HepG2 (cell line): ENCODE data around the gene EMP2. TPM values are rescaled to one million over a fixed set of nuclear protein-coding genes. Genes with fewer than 3 reads are reported as not detected.
A peak's percentile ranks its signal among the peaks of the same experiment; 100 is the strongest.

ENCODE experiments used
- ARID4A ChIP-seq: sonication (generic); formaldehyde crosslinking; IDR thresholded peaks from 2 replicates; pipeline ENCODE4 v1.5.0; 2020; ENCODE audit warnings: mild to moderate bottlenecking, missing genetic modification reagents, borderline replicate concordance
- BRF2 ChIP-seq: sonication (generic); formaldehyde crosslinking; IDR thresholded peaks from 2 replicates; pipeline ENCODE4 v1.8.1; 2022; ENCODE audit warnings: mild to moderate bottlenecking, missing genetic modification reagents
- CSRNP2 ChIP-seq: sonication (generic); formaldehyde crosslinking; conservative IDR thresholded peaks from 2 replicates; pipeline ENCODE4 v1.8.0; 2022; ENCODE audit warnings: low read depth, missing genetic modification reagents
- EEA1 ChIP-seq: sonication (generic); formaldehyde crosslinking; IDR thresholded peaks from 2 replicates; pipeline ENCODE4 v1.5.1; 2020; ENCODE audit warnings: mild to moderate bottlenecking, missing genetic modification reagents, borderline replicate concordance
- KLF15 ChIP-seq: sonication (generic); formaldehyde crosslinking; IDR thresholded peaks from 2 replicates; pipeline ENCODE4 v1.8.1; 2023; ENCODE audit warnings: borderline replicate concordance, mild to moderate bottlenecking, inconsistent platforms, missing genetic modification reagents, mixed read lengths
- RFX5 ChIP-seq: IDR thresholded peaks from 2 replicates; pipeline ENCODE4 v1.6.1; 2011; ENCODE audit warnings: low read depth, low read length, improper control_type of control experiment
- RNF2 ChIP-seq: fragments of 450-650 bp; conservative IDR thresholded peaks from 2 replicates; pipeline ENCODE4 v1.6.1; 2016; ENCODE audit warnings: low read depth
- SOX5 ChIP-seq: IDR thresholded peaks from 2 replicates; pipeline ENCODE4 v1.6.1; 2016; ENCODE audit warnings: borderline replicate concordance
- SP5 ChIP-seq: IDR thresholded peaks from 2 replicates; pipeline ENCODE4 v1.6.1; 2016; ENCODE audit warnings: low read depth, borderline replicate concordance
- XBP1 ChIP-seq: sonication (generic); formaldehyde crosslinking; IDR thresholded peaks from 2 replicates; pipeline ENCODE4 v1.5.0; 2020; ENCODE audit warnings: missing genetic modification reagents
- ZNF121 ChIP-seq: sonication (generic); formaldehyde crosslinking; IDR thresholded peaks from 2 replicates; pipeline ENCODE4 v1.5.0; 2020; ENCODE audit warnings: mild to moderate bottlenecking, missing genetic modification reagents
- ZNF724P ChIP-seq: sonication (generic); formaldehyde crosslinking; IDR thresholded peaks from 2 replicates; pipeline ENCODE4 v1.8.0; 2022; ENCODE audit warnings: missing genetic modification reagents, borderline replicate concordance
- ZNF746 ChIP-seq: sonication (generic); formaldehyde crosslinking; IDR thresholded peaks from 2 replicates; pipeline ENCODE4 v1.8.0; 2022; ENCODE audit warnings: mild to moderate bottlenecking, missing genetic modification reagents
- ZNF761 ChIP-seq: sonication (generic); formaldehyde crosslinking; conservative IDR thresholded peaks from 2 replicates; pipeline ENCODE4 v1.4.0; 2020; ENCODE audit warnings: mild to moderate bottlenecking, missing genetic modification reagents
- polyA plus RNA-seq, 8 experiments: library from polyadenylated mRNA; depleted of rRNA in 3 of 8; stranded (reverse) in 7 of 8; unstranded in 1 of 8; fragments of >200 nt; fragmentation: Illumina TruSeq in 4 of 8; extraction: Trizol in 4 of 8; gene quantifications; 2 replicates each; pipeline versions ENCODE4 v1.2.1 to v1.2.3, GENCODE V29; 2011 to 2016; ENCODE audit warnings: low read depth in 4 of 8, missing spikeins in 1 of 8, mixed read lengths in 1 of 8; ENCODE audit not compliant: insufficient read depth in 1 of 8
- total RNA-seq, 5 experiments: library from RNA; depleted of rRNA; stranded (reverse); fragments of >200 nt; fragmentation: Illumina TruSeq; extraction: Trizol; gene quantifications; 2 replicates each; pipeline ENCODE4 v1.2.3, GENCODE V29; 2016; ENCODE audit warnings: low read depth in 1 of 5
- TF ChIP-seq, protein P1 (sequence below): IDR thresholded peaks from 2 replicates; pipeline ENCODE4 v1.4.0; 2020; ENCODE audit warnings: mild to moderate bottlenecking, missing genetic modification reagents
- TF ChIP-seq, protein P2 (sequence below): IDR thresholded peaks from 2 replicates; pipeline ENCODE4 v1.6.1; 2016; ENCODE audit warnings: missing compliant biosample characterization, missing genetic modification reagents, borderline replicate concordance

EMP2 gene
- total and polyA plus RNA-seq, 2 of the 13 experiments (the other 11 are each of a cell fraction or from before 2014, with no cell fraction given), result 24.6 to 91.2 TPM

- TF ChIP-seq SP5 (CRISPR knock-in tag), result peak; percentile 50; the same call in 1 of the 2 replicates
- TF ChIP-seq ZNF761 (CRISPR knock-in tag), result no peak
- no peak for TF ChIP-seq BRF2 (CRISPR knock-in tag)
- no peak for TF ChIP-seq EEA1
- TF ChIP-seq ZNF121 (CRISPR knock-in tag), result no peak; the same call in 1 of the 2 replicates
- TF ChIP-seq ARID4A (CRISPR knock-in tag), result peak; percentile 67
- TF ChIP-seq, protein P1, sequence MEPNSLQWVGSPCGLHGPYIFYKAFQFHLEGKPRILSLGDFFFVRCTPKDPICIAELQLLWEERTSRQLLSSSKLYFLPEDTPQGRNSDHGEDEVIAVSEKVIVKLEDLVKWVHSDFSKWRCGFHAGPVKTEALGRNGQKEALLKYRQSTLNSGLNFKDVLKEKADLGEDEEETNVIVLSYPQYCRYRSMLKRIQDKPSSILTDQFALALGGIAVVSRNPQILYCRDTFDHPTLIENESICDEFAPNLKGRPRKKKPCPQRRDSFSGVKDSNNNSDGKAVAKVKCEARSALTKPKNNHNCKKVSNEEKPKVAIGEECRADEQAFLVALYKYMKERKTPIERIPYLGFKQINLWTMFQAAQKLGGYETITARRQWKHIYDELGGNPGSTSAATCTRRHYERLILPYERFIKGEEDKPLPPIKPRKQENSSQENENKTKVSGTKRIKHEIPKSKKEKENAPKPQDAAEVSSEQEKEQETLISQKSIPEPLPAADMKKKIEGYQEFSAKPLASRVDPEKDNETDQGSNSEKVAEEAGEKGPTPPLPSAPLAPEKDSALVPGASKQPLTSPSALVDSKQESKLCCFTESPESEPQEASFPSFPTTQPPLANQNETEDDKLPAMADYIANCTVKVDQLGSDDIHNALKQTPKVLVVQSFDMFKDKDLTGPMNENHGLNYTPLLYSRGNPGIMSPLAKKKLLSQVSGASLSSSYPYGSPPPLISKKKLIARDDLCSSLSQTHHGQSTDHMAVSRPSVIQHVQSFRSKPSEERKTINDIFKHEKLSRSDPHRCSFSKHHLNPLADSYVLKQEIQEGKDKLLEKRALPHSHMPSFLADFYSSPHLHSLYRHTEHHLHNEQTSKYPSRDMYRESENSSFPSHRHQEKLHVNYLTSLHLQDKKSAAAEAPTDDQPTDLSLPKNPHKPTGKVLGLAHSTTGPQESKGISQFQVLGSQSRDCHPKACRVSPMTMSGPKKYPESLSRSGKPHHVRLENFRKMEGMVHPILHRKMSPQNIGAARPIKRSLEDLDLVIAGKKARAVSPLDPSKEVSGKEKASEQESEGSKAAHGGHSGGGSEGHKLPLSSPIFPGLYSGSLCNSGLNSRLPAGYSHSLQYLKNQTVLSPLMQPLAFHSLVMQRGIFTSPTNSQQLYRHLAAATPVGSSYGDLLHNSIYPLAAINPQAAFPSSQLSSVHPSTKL (CRISPR knock-in tag), result peak; percentile 94
- TF ChIP-seq ZNF746, result no peak
- TF ChIP-seq, protein P2, sequence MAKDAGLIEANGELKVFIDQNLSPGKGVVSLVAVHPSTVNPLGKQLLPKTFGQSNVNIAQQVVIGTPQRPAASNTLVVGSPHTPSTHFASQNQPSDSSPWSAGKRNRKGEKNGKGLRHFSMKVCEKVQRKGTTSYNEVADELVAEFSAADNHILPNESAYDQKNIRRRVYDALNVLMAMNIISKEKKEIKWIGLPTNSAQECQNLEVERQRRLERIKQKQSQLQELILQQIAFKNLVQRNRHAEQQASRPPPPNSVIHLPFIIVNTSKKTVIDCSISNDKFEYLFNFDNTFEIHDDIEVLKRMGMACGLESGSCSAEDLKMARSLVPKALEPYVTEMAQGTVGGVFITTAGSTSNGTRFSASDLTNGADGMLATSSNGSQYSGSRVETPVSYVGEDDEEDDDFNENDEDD (CRISPR knock-in tag), result peak; percentile 32; the same call in 1 of the 2 replicates
- no peak for TF ChIP-seq RNF2
- TF ChIP-seq CSRNP2, result no peak
- no peak for TF ChIP-seq XBP1 (CRISPR knock-in tag)
- no peak for TF ChIP-seq ZNF724P (CRISPR knock-in tag)
- TF ChIP-seq KLF15, result peak; percentile 63; the same call in 1 of the 2 replicates
- no peak for TF ChIP-seq RFX5
- TF ChIP-seq SOX5 (CRISPR knock-in tag), result peak; percentile 97
These were observed 60.2 kb downstream of the EMP2 start (continued) for GRCh38 chr16:10519929-10520868.
